Chondrocyte (in vitro differentiated cells): ENCODE data around the gene AHDC1. TPM values are rescaled to one million over a fixed set of nuclear protein-coding genes. Genes with fewer than 3 reads are reported as not detected.

Source experiments
- DNase-seq: peaks from one replicate; pipeline ENCODE4 v3.0.0; 2021; ENCODE audit warnings: mixed read lengths, low spot score
- H3K27ac Mint-ChIP-seq: one replicate; pipeline ENCODE4 v1.8.0; 2021; ENCODE audit warnings: mild to moderate bottlenecking, moderate library complexity, mixed read lengths; ENCODE audit not compliant: unreplicated experiment
- H3K27me3 Mint-ChIP-seq: 2 replicates; pipeline ENCODE4 v1.8.0; 2021; ENCODE audit warnings: low read depth, mixed read lengths
- H3K36me3 Mint-ChIP-seq: 2 replicates; pipeline ENCODE4 v1.8.0; 2021; ENCODE audit warnings: low read depth, mixed read lengths
- H3K4me1 Mint-ChIP-seq: 2 replicates; pipeline ENCODE4 v1.8.0; 2021; ENCODE audit warnings: low read depth, mild to moderate bottlenecking, mixed read lengths
- H3K4me3 Mint-ChIP-seq: one replicate; pipeline ENCODE4 v1.8.0; 2021; ENCODE audit warnings: mild to moderate bottlenecking, moderate library complexity, mixed read lengths; ENCODE audit not compliant: unreplicated experiment
- H3K9me3 Mint-ChIP-seq: 2 replicates; pipeline ENCODE4 v1.8.0; 2021; ENCODE audit warnings: low read depth, mixed read lengths
- CTCF ChIP-seq: fragments of 200-600 bp; sonication (generic); IDR thresholded peaks from 2 replicates; pipeline ENCODE4 v1.5.0; 2021; ENCODE audit warnings: antibody characterized with exemption, mild to moderate bottlenecking, moderate library complexity
- long read RNA-seq: library from polyadenylated mRNA; stranded (forward); transcript quantifications from one replicate; pipeline ENCODE4 v2.0.0, GENCODE V29; 2021
- total RNA-seq: library from RNA; stranded (reverse); gene quantifications from 3 replicates; pipeline ENCODE4 v1.2.1, GENCODE V29; 2021

The AHDC1 gene
- total RNA-seq = 61.6 to 86.7 TPM (median 61.8 TPM) in 3 replicates
- long read RNA-seq, partial matches to known transcripts = 19 of 24 reads
- long read RNA-seq, other reads (novel, unspliced or antisense) = 5 of 24 reads

GRCh38 chr1:27603681-27604578 is at the start of gene AHDC1:
AHDC1 (minus strand) TSS chr1:27604144; CDS start chr1:27552115, 52,029 bp downstream.
- Mint-ChIP-seq H3K9me3 (no peaks in the 10 kb centered on the region), H3K36me3 (no peaks in the 10 kb centered on the region), H3K4me3 (peak within 1 kb of the TSS; percentile 95), H3K27me3 (no peaks in the 10 kb centered on the region), H3K4me1 (peaks cover 21% of the 10 kb centered on the region), H3K27ac (peak within 1 kb of the TSS; percentile 96)
- no peak for DNase-seq
- peak; percentile 35 for TF ChIP-seq CTCF

- no peak overlapping the region for H3K4me3 Mint-ChIP-seq
- H3K4me1 Mint-ChIP-seq = peaks cover 14% of the 10 kb centered on the region
- no peak for DNase-seq
- H3K9me3 Mint-ChIP-seq = no peaks in the 10 kb centered on the region
- H3K27ac Mint-ChIP-seq = no peak overlapping the region
- no peak for TF ChIP-seq CTCF
- no peaks in the 10 kb centered on the region for H3K27me3 Mint-ChIP-seq
- no peaks in the 10 kb centered on the region for H3K36me3 Mint-ChIP-seq
Observed at GRCh38 chr1:27652111-27652864, 48.3 kb upstream of the AHDC1 start.

- DNase-seq = no peak
- no peaks in the 10 kb centered on the region for H3K27me3 Mint-ChIP-seq
- H3K9me3 Mint-ChIP-seq = no peaks in the 10 kb centered on the region
- no peak for TF ChIP-seq CTCF
- H3K4me1 Mint-ChIP-seq = peaks cover 13% of the 10 kb centered on the region
- no peak overlapping the region for H3K4me3 Mint-ChIP-seq
- no peaks in the 10 kb centered on the region for H3K36me3 Mint-ChIP-seq
- H3K27ac Mint-ChIP-seq = peak overlapping the region; percentile 22
Observed at GRCh38 chr1:27650539-27651175, 46.7 kb upstream of the AHDC1 start.

GRCh38 chr1:27650171-27650538 is 46.2 kb upstream of the AHDC1 start:
- TF ChIP-seq CTCF = no peak
- no peaks in the 10 kb centered on the region for H3K9me3 Mint-ChIP-seq
- H3K4me1 Mint-ChIP-seq = peaks cover 10% of the 10 kb centered on the region
- no peak overlapping the region for H3K27ac Mint-ChIP-seq
- no peaks in the 10 kb centered on the region for H3K27me3 Mint-ChIP-seq
- no peak for DNase-seq
- no peak overlapping the region for H3K4me3 Mint-ChIP-seq
- H3K36me3 Mint-ChIP-seq = no peaks in the 10 kb centered on the region

- Mint-ChIP-seq H3K36me3 (no peaks in the 10 kb centered on the region), H3K27ac (no peak overlapping the region), H3K27me3 (no peaks in the 10 kb centered on the region), H3K4me3 (no peak overlapping the region), H3K9me3 (no peaks in the 10 kb centered on the region), H3K4me1 (peaks cover 10% of the 10 kb centered on the region)
- no peak for DNase-seq
- TF ChIP-seq CTCF = no peak
Observed at GRCh38 chr1:27649306-27649635, 45.3 kb upstream of the AHDC1 start.
